OCI-LY1 (cell line): Measurements from ENCODE around the gene HPS5.

ENCODE experiments used
- H2AFZ ChIP-seq: fragments of 200-600 bp; sonication (generic), shearing (Covaris generic); 2 replicates; pipeline ENCODE4 v1.6.0; 2014; ENCODE audit warnings: antibody characterized with exemption, mild to moderate bottlenecking, low read length
- H3F3A ChIP-seq: fragments of 200-600 bp; sonication (generic), shearing (Covaris generic); 2 replicates; pipeline ENCODE4 v1.6.0; 2014; ENCODE audit warnings: mild to moderate bottlenecking, antibody characterized with exemption, low read length, moderate library complexity; ENCODE audit not compliant: insufficient read depth
- H3K27ac ChIP-seq: fragments of 200-600 bp; sonication (generic); 2 replicates; pipeline ENCODE4 v1.5.1; 2014; ENCODE audit warnings: low read length, mixed run types, mild to moderate bottlenecking, low read depth; ENCODE audit not compliant: poor library complexity, severe bottlenecking
- H3K27me3 ChIP-seq: fragments of 200-600 bp; sonication (generic); 2 replicates; pipeline ENCODE4 v1.6.0; 2014; ENCODE audit warnings: antibody characterized with exemption, mild to moderate bottlenecking, low read length, moderate library complexity; ENCODE audit not compliant: insufficient read depth
- H3K36me3 ChIP-seq: fragments of 200-600 bp; sonication (generic); 2 replicates; pipeline ENCODE4 v1.6.1; 2014; ENCODE audit warnings: mild to moderate bottlenecking, antibody characterized with exemption, low read length, moderate library complexity, mixed read lengths; ENCODE audit not compliant: insufficient read depth
- H3K4me1 ChIP-seq: fragments of 200-600 bp; sonication (generic); 2 replicates; pipeline ENCODE4 v1.5.1; 2014; ENCODE audit warnings: mild to moderate bottlenecking, low read length, moderate library complexity; ENCODE audit not compliant: insufficient read depth, severe bottlenecking
- H3K4me2 ChIP-seq: fragments of 200-600 bp; sonication (generic), shearing (Covaris generic); 2 replicates; pipeline ENCODE4 v1.6.1; 2014; ENCODE audit warnings: low read length
- H3K4me3 ChIP-seq: fragments of 200-600 bp; sonication (generic); 2 replicates; pipeline ENCODE4 v1.5.1; 2014; ENCODE audit warnings: low read length, low read depth, mild to moderate bottlenecking, mixed read lengths; ENCODE audit not compliant: poor library complexity, severe bottlenecking
- H3K79me2 ChIP-seq: fragments of 200-600 bp; shearing (Covaris generic); 2 replicates; pipeline ENCODE4 v1.6.1; 2016; ENCODE audit warnings: mixed run types, low read length, mixed read lengths; ENCODE audit not compliant: insufficient read depth
- H3K9ac ChIP-seq: fragments of 200-600 bp; sonication (generic), shearing (Covaris generic); 2 replicates; pipeline ENCODE4 v1.6.1; 2014; ENCODE audit warnings: mild to moderate bottlenecking, low read length, mixed read lengths
- H3K9me2 ChIP-seq: fragments of 200-600 bp; sonication (generic), shearing (Covaris generic); 2 replicates; pipeline ENCODE4 v1.6.1; 2014; ENCODE audit warnings: low read depth, mild to moderate bottlenecking, low read length, mixed read lengths
- H3K9me3 ChIP-seq: fragments of 200-600 bp; shearing (Covaris generic); 2 replicates; pipeline ENCODE4 v1.6.1; 2014; ENCODE audit warnings: low read length, mixed read lengths
- H4K20me1 ChIP-seq: fragments of 200-600 bp; sonication (generic), shearing (Covaris generic); 2 replicates; pipeline ENCODE4 v1.6.0; 2016; ENCODE audit warnings: mild to moderate bottlenecking, low read length; ENCODE audit not compliant: insufficient read depth
- CTCF ChIP-seq: fragments of 200-600 bp; sonication (generic), shearing (Covaris generic); IDR thresholded peaks from 2 replicates; pipeline ENCODE4 v1.5.1; 2017; ENCODE audit warnings: mild to moderate bottlenecking, antibody characterized with exemption, low read length, moderate library complexity, mixed read lengths
- EZH2 ChIP-seq: fragments of 200-600 bp; sonication (generic), shearing (Covaris generic); IDR thresholded peaks from 2 replicates; pipeline ENCODE4 v1.8.0; 2017; ENCODE audit warnings: borderline replicate concordance, mixed run types, mild to moderate bottlenecking, antibody characterized with exemption, low read length, moderate library complexity, mixed read lengths

HPS5 gene

GRCh38 chr11:18261721-18262120 is 60.2 kb downstream of the HPS5 start:
- Histone ChIP-seq H3K9ac (no peak overlapping the region), H3K4me3 (no peak overlapping the region), H2AFZ (no peak overlapping the region), H3F3A (no peaks in the 10 kb centered on the region), H3K4me2 (no peak overlapping the region), H3K36me3 (no peaks in the 10 kb centered on the region), H3K9me2 (no peaks in the 10 kb centered on the region), H3K4me1 (no peaks in the 10 kb centered on the region), H4K20me1 (no peaks in the 10 kb centered on the region), H3K79me2 (no peaks in the 10 kb centered on the region), H3K27ac (no peak overlapping the region), H3K27me3 (peaks cover 3% of the 10 kb centered on the region; the same call in 1 of the 2 replicates), H3K9me3 (no peaks in the 10 kb centered on the region)
- TF ChIP-seq CTCF (no peak), EZH2 (no peak)

- no peak overlapping the region for H3K27ac ChIP-seq
These were observed 62.7 kb downstream of the HPS5 start for GRCh38 chr11:18259259-18259658.

GRCh38 chr11:18254781-18255361 is 67.1 kb downstream of the HPS5 start:
- Histone ChIP-seq H3K27me3 (no peaks in the 10 kb centered on the region), H3K79me2 (no peaks in the 10 kb centered on the region)

More at GRCh38 chr11:18259259-18259658, 62.7 kb downstream of the HPS5 start:
- Histone ChIP-seq H2AFZ (no peak overlapping the region), H3F3A (no peaks in the 10 kb centered on the region), H3K9me2 (no peaks in the 10 kb centered on the region), H3K9ac (no peak overlapping the region), H3K4me3 (no peak overlapping the region), H3K36me3 (no peaks in the 10 kb centered on the region), H3K4me2 (no peak overlapping the region), H3K4me1 (no peaks in the 10 kb centered on the region), H3K79me2 (no peaks in the 10 kb centered on the region), H4K20me1 (no peaks in the 10 kb centered on the region), H3K27me3 (peaks cover 3% of the 10 kb centered on the region; the same call in 1 of the 2 replicates), H3K9me3 (no peaks in the 10 kb centered on the region)
- TF ChIP-seq EZH2 (no peak), CTCF (no peak)

More at GRCh38 chr11:18254781-18255361, 67.1 kb downstream of the HPS5 start:
- H3F3A ChIP-seq, result no peaks in the 10 kb centered on the region
- no peaks in the 10 kb centered on the region for H3K4me1 ChIP-seq
- no peaks in the 10 kb centered on the region for H3K9me3 ChIP-seq
- no peak overlapping the region for H3K27ac ChIP-seq
- H3K9me2 ChIP-seq, result no peaks in the 10 kb centered on the region
- H3K9ac ChIP-seq, result no peak overlapping the region
- no peaks in the 10 kb centered on the region for H4K20me1 ChIP-seq
- no peak for TF ChIP-seq EZH2
- TF ChIP-seq CTCF, result no peak
- no peak overlapping the region for H3K4me3 ChIP-seq
- no peaks in the 10 kb centered on the region for H3K36me3 ChIP-seq
- no peak overlapping the region for H3K4me2 ChIP-seq
- H2AFZ ChIP-seq, result no peak overlapping the region
